Measurements from ENCODE around the gene ZBTB7C. TPM values are rescaled to one million over a fixed set of nuclear protein-coding genes. Genes with fewer than 3 reads are reported as not detected.

The ZBTB7C gene
- total RNA-seq, 1 experiment from 2014 or later = 0.10 TPM

DNA sequence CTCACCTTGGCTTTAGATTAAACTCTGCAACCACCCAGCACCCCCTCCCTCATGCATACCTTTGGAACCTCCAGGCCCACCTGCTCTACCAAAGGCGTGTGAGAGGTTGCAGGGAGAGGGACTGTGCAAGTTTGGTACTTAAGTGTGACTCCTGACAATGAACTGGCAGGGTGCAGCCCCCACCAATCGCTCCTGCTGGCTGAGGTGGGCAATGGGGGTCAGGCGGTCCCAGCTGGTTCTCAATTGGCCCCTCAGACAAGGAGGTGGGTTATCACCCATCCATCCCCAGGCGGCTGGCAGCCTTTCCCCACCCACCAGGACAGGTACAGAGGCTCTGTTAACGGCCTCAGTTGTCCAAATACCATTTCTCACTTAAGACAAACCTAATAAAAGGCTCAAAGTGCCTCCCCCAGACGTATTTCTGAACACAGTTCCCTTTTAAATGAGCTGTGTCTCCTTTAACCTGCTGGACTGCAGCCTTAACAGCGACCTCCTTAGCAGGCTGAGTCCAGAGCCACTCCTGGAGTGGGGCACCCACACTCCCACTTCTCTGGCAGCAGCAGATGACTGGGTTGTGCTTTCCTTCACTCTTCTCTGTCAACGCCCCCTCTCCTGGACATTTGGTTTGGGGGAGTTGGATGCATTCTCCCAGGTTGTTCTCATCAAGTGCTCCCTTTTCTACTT is 309.6 kb downstream of the ZBTB7C start:
- H3K36me3 ChIP-seq = no peaks in the 10 kb centered on the region
- H3K9me3 ChIP-seq = no peaks in the 10 kb centered on the region
- H3K27me3 ChIP-seq = no peaks in the 10 kb centered on the region
- H3K4me3 ChIP-seq = no peak overlapping the region
- no peak for DNase-seq

DNA sequence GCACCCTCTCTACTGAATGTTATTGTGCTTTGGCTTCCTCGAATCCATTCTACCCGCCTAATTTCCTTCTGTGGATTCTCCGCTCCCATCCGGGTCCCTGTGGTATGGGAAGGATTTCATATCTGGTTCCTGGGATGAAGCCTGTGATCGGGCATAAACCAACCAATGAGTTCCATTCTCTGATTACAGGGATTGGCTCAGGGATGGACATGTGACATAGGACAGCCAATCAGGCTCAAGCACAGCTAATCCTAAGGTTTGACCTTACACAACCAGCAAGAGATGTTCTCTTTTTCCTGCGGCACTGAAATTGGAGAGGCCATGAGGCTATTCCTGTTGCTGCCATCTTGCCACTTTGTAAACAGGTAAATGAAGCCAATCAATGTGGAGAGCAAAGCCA is 310.6 kb downstream of the ZBTB7C start:
- H3K9me3 ChIP-seq = no peaks in the 10 kb centered on the region
- DNase-seq = no peak

DNA sequence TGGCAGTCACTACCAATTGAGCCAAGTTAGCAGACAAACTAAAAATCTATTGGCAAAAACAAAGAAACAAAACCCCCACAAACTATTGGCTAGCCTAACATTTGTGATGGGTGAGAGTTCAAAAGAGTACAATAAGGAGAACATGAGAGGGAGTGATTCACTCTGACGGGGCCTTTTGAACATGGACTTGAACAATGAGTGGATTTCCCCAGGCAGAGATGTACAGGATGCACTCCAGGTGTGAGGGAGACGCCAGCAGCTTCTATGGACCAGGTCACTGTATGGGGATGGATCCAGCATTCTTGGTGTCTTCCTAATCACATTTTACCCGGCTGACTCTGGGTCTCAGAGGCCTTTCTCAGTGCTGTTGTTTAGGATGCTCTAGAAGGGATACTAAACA is 311.2 kb downstream of the ZBTB7C start:
- Histone ChIP-seq H3K27me3 (no peaks in the 10 kb centered on the region), H3K4me3 (no peak overlapping the region), H3K36me3 (no peaks in the 10 kb centered on the region), H3K9me3 (no peaks in the 10 kb centered on the region)
- no peak for DNase-seq

More for the DNA sequence above, 310.6 kb downstream of the ZBTB7C start:
- H3K36me3 ChIP-seq = no peaks in the 10 kb centered on the region
- H3K4me3 ChIP-seq = no peak overlapping the region
- H3K27me3 ChIP-seq = no peaks in the 10 kb centered on the region

DNA sequence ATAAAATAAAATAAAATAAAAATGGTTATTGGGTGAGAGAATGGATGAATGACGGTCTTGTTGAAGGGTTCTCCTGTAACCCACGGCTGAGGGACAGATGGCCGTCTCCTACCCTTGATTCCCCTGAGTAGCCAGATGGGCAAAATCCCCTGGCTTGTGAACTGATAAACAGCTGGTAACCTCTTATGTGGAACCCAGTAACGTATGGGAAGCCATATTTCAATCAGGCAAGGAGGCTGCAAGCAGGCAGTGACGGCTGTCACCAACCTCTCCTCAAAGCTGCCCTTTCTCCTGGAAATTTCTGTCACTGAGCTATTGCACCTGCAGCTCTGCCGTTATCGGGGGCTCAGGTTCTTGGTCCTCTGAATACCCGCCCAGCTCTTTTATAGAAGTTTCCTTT is 313.5 kb downstream of the ZBTB7C start:
- DNase-seq = no peak
- Histone ChIP-seq H3K36me3 (no peaks in the 10 kb centered on the region), H3K4me3 (no peak overlapping the region), H3K27me3 (no peaks in the 10 kb centered on the region), H3K9me3 (no peaks in the 10 kb centered on the region)

DNA sequence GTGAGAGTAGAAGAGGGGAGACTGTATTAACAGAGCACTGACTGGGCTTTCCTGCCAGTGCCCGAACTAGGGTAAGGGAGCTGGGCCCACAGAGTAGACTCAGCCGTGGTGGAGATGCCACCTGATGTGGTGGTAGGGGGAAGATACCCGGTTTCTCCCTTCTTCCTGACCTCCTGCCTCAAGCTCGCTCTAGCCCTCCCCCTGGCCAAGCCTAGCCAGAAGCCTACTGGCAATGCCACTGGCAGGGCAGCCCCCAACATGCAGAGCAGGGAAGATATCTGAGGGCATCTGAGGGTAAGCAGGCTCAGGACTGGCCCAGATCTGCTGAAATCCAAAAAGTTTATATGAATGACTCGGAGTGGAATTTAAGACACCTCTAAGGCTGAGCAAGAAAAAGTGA is 316.1 kb downstream of the ZBTB7C start:
- Histone ChIP-seq H3K36me3 (no peaks in the 10 kb centered on the region), H3K27me3 (no peaks in the 10 kb centered on the region)

DNA sequence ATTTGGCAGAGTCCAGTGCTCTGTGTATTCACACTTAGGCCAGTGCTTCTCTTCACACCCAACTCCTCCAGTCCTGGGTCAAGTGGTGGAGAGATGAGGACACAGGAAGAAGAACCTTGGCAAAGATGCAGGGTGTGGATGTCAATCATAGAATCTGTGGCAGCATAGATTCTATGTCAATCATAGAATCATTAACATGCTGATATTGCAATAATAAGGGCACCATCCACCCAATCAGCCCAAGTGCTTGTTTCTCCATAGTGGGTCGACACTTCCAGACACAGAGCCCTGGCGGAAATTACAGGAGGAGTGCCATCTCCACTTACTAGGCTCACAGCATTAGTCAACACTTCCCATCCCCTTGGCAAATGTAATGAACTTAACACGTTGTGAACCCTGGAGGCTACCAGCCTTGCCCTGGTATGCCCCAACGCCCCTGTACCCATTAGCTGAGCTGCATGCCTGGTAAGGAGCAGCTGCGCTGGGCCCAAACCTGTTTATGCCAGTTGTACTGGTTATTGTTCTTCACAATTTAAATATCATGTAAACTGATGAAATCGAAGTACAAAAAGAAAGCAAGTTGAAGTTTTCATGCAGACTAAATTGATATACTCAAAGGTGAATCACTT is 317.2 kb downstream of the ZBTB7C start:
- Histone ChIP-seq H3K9me3 (no peaks in the 10 kb centered on the region), H3K27me3 (no peaks in the 10 kb centered on the region), H3K4me3 (no peak overlapping the region), H3K36me3 (no peaks in the 10 kb centered on the region)
- no peak for DNase-seq

More for the DNA sequence above, 316.1 kb downstream of the ZBTB7C start:
- no peak for DNase-seq
- Histone ChIP-seq H3K4me3 (no peak overlapping the region), H3K9me3 (no peaks in the 10 kb centered on the region)

DNA sequence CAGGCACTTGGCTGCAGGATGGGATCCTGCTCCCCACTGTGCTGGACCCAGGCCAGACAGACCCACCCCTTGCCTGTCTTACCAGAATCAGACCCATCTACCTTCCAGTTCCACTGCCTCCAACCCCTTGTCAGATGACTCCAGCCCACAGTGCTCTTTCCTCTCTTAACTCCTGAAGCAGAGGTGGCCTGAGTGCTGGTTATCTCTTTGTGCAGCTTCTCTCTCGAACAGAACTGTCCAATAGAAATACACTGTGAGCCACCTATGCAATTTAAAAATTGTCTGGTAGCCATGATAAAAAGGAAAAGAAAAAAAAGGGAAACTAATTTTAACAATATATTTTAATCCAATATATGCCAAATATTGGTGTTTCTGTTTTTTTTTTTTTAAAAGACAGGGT is 318.5 kb downstream of the ZBTB7C start:
- no peak for DNase-seq
- H3K27me3 ChIP-seq = no peaks in the 10 kb centered on the region
- H3K36me3 ChIP-seq = no peaks in the 10 kb centered on the region
- no peaks in the 10 kb centered on the region for H3K9me3 ChIP-seq
- no peak overlapping the region for H3K4me3 ChIP-seq

DNA sequence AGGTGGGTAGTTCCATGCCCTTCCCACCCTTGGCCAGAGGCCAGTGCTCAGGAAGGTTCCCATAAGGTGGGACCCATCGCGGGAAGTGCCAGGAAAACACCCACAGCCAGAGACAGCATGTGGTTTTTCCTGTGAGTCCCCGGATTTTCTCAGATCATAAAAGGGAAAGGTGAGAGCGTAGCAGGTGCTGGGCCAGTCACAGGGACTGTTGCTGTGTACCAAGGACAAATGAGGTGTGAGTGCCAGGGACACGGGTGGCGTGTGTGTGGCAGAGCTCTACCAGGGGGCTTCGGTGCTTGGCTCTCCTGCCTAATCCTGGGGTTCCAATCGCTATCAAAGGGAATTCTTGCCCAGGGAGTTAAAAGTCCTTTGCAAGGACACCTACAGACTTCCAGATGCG is 319.2 kb downstream of the ZBTB7C start:
- no peaks in the 10 kb centered on the region for H3K36me3 ChIP-seq
- no peak for DNase-seq
- H3K27me3 ChIP-seq = no peaks in the 10 kb centered on the region
- H3K9me3 ChIP-seq = no peaks in the 10 kb centered on the region
- no peak overlapping the region for H3K4me3 ChIP-seq

DNA sequence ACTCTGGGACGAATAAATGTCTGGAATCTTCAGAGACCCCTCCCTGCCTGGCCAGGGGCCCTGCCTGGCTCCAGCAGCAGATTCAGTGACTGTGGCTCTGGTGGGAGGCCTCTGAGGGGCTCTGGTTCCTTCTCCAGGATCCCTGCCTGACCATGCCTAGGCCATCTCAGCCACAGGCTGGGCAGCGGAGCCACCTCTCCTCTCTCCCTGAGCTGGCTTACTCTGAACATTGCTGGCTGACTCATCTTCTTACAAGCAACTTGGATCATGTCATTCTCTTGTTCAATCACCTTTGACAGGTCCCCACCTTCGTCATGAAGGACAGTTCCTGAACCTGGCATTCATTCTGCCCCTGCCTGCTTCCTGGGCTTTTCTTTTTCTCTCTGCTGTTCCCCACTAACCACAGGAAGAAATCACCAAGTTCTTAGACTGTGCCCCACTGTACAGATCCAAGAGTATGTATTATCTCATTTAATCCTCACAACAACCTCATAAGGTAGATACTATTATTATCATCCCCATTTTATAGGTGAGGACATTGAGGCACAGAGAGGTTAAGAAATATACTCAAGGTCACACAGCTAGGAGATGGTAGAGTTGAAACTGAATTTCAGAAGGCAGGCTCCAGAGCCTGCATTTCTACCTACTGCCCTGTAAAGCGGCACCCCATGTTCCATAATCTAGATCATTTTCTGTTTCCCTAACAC is 323.2 kb downstream of the ZBTB7C start:
- no peak for DNase-seq
- no peaks in the 10 kb centered on the region for H3K36me3 ChIP-seq
- H3K27me3 ChIP-seq = no peaks in the 10 kb centered on the region
- no peak overlapping the region for H3K4me3 ChIP-seq
- H3K9me3 ChIP-seq = no peaks in the 10 kb centered on the region

DNA sequence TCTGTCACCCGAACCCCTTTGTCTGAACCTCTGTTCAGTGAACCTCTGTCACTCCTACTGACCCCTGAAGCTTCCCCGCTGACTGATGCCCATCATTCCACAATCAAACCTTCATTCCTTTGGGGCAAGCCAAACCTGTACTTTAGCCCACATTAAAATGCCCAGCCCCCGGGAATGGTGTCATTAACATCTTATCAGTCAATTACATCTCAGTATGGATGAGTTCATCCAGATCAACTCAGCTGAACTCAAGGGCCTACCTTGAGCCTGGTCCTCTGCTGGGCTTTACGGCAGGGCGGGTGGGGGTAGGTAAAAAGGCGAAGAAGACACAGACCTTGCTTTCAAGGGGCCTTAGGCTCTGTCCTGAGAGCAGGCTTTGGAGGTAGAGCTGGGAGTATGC is 324.3 kb downstream of the ZBTB7C start:
- no peak for DNase-seq
- Histone ChIP-seq H3K36me3 (no peaks in the 10 kb centered on the region), H3K9me3 (no peaks in the 10 kb centered on the region)

DNA sequence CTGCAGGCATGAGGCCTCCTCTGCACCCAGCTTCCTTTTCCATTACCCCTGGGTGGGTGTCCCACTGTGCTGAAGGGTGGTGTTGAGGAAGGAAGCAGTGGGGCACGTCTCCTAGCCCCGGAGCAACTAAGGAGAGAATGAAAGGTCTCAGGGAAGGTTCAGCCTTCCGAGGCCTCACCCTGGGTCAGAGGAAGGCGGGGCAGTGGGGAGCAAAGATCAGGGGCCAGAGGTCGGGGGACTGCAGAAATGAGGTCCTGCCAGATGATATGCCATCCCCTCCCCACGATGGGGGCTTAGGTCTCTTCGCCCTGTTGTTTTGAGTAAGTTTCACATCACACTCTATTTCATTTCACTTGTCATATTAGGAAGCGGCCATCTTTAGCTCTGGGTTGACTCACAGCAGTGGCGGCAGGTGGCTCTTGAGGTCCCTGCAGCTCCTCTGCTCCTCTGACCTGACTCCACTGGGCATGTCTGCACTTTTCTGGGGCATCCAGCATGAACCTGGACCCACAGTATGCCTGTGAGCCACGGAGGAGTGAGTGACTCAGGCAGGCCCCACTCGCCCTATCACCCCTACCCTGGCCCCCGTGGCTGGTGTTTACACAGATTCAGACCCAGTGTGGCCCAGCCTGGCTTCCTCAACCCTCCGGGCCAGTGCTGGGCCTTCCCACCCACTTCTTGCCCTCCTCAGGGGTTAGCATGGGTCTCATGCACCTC is 325.0 kb downstream of the ZBTB7C start:
- H3K4me3 ChIP-seq = no peak overlapping the region
- H3K27me3 ChIP-seq = no peaks in the 10 kb centered on the region
- no peaks in the 10 kb centered on the region for H3K9me3 ChIP-seq
- no peaks in the 10 kb centered on the region for H3K36me3 ChIP-seq
- DNase-seq = no peak

More for the DNA sequence above, 324.3 kb downstream of the ZBTB7C start:
- Histone ChIP-seq H3K27me3 (no peaks in the 10 kb centered on the region), H3K4me3 (no peak overlapping the region)

DNA sequence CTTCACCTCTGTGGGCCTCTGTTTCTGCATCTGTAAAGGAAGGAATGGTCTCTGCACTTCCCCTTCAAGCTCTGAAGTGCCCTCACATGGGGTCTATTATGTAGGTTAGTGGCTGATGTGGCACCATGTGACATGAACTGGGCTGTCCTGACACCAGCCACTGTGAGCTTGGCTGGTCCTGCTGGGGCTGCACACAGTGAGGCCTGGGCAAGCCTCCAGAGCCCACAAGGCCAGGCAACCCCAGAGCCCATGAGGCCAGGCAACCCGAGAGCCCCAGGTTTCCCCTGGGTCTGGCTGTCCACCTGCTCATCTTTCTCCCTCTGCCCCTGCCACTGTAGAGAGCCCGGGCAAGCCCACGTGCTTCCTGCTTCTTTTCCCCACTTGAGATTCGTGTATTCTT is 328.6 kb downstream of the ZBTB7C start:
- Histone ChIP-seq H3K27me3 (no peaks in the 10 kb centered on the region), H3K4me3 (no peak overlapping the region)
- no peak for DNase-seq

DNA sequence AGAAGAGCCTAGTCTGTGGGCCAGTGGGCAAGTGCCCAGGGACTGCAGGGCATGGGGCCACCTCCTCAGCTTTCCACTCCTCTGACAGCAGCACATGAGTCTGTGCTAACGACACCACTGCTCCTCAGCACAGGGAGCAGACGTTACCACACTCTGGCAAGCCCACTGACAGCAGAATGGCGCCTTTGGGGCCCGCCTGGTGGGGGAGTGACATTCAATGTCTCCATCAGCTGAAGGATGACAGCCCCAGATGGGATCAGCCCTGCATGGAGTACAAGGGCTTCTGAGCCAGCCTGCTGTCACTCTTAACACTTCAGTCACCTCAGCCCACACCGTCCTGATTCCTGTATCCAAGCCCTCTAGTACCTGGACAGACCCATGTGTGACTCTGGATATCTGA is 329.3 kb downstream of the ZBTB7C start:
- H3K4me3 ChIP-seq = no peak overlapping the region
- H3K27me3 ChIP-seq = no peaks in the 10 kb centered on the region
- H3K9me3 ChIP-seq = no peaks in the 10 kb centered on the region
- DNase-seq = no peak
- H3K36me3 ChIP-seq = no peaks in the 10 kb centered on the region

More for the DNA sequence above, 328.6 kb downstream of the ZBTB7C start:
- Histone ChIP-seq H3K36me3 (no peaks in the 10 kb centered on the region), H3K9me3 (no peaks in the 10 kb centered on the region)

DNA sequence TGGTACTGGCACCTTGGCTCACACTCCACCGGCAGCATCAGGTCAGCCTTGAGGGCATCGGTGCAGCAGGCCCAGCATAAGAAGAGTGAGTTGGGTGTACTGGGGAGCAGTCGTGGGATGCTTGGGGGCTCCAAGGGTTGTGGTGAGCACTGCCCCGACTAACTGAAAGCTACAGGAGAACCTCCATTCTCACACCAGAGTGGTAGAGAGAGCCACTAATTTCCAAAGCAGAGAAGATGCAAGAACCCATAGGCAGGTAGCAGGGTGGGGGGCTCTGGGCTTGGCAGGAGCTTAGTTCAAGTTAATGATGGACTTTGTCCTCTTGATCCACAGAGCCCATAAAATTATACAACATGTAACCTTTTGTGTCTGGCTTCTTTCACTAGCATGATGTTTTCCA is 330.7 kb downstream of the ZBTB7C start:
- Histone ChIP-seq H3K27me3 (no peaks in the 10 kb centered on the region), H3K4me3 (no peak overlapping the region), H3K36me3 (no peaks in the 10 kb centered on the region), H3K9me3 (no peaks in the 10 kb centered on the region)
- DNase-seq = no peak

DNA sequence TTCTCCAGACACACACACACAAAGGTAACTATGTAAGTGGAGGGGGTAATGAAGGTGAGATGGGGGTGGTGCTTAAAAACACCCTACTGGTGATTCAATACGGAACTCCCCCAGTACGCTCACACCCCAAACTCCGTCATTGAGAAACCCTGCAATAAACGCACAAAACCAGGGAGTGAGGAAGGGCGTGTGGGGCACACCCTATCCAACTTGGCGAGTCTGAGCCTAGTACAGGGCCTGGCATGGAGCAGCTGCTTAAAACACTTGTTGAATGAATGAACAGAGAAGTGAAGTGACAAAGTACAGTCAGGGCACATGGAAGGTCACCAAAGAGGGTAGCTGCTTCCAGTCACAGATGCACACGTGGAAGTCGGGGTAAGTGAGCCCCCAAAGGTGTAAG is 331.9 kb downstream of the ZBTB7C start:
- Histone ChIP-seq H3K27me3 (no peaks in the 10 kb centered on the region), H3K4me3 (no peak overlapping the region), H3K36me3 (no peaks in the 10 kb centered on the region), H3K9me3 (no peaks in the 10 kb centered on the region)
- no peak for DNase-seq

DNA sequence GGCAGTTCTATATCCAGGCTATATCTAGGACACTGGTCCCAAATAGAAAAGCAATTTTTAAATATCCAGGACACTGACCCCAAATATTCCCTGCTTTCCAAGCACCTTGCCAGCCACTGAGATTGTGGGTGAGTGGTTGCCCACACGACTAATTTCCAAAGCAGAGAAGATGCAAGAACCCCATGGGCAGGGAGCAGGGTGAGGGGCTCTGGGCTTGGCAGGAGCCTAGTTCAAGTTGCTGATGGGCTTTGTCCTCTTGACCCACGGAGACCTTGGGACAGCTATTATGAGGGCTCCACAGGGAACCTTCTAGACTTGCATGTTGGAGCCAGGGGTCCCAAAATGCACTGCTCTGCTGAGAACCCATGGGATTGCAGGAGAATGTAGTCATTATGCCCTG is 332.7 kb downstream of the ZBTB7C start:
- H3K36me3 ChIP-seq = no peaks in the 10 kb centered on the region
- no peaks in the 10 kb centered on the region for H3K27me3 ChIP-seq
- no peak overlapping the region for H3K4me3 ChIP-seq
- H3K9me3 ChIP-seq = no peaks in the 10 kb centered on the region
- DNase-seq = no peak

DNA sequence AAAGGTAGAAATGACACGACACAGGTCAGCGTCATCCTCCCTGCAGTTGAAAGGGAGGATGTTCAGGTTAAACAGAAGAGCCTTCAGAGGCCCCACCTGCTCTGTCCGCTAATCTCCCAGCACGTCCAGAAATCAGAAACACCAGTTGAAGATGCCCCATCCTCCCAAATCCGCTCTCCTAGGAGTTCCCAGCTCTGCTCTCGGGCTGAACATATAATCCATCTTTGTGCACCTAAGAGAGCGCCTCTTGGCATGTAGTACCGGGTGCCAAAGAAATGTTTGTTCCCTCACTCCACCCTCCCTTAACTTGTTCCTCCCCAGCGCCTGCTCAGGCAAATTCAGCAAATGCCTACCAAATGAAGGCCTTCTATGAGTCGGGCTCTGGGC is 333.5 kb downstream of the ZBTB7C start:
- Histone ChIP-seq H3K9me3 (no peaks in the 10 kb centered on the region), H3K27me3 (no peaks in the 10 kb centered on the region), H3K36me3 (no peaks in the 10 kb centered on the region), H3K4me3 (no peak overlapping the region)
- DNase-seq = no peak
